PC-3 (cell line): ENCODE measurements around the gene FGGY. TPM values are rescaled to one million over a fixed set of nuclear protein-coding genes. Genes with fewer than 3 reads are reported as not detected.

Source experiments
- ATAC-seq: fragments of 200-7000 bp; cut with Tn5 transposase; 2 replicates; pipeline ENCODE4 v1.9.1; 2020; ENCODE audit warnings: mild to moderate bottlenecking, moderate library complexity
- BruUV-seq: library from RNA; stranded (reverse); fragments of 400-500 nt; replicated peaks from 2 replicates; lab custom pipeline; 2021; lab: Mats Ljungman, UMichigan
- CTCF ChIA-PET: fragments of 300-600 bp; sonication (Branson Sonifier 250); formaldehyde crosslinking; loops from one replicate; lab custom pipeline; 2022; ENCODE audit warnings: antibody characterized with exemption; lab: Charles Lee
- POLR2A ChIA-PET: fragments of 300-600 bp; sonication (Branson Sonifier 250); formaldehyde crosslinking; loops from one replicate; lab custom pipeline; 2022; ENCODE audit warnings: antibody characterized with exemption; ENCODE audit not compliant: unreplicated experiment; lab: Charles Lee
- DNase-seq: peaks from one replicate; pipeline ENCODE4 v3.0.0-alpha.2; 2015
- H2AFZ ChIP-seq: fragments of 300-600 bp; sonication (generic); 2 replicates; pipeline ENCODE4 v1.6.0; 2016; ENCODE audit warnings: antibody characterized with exemption, low read length
- H3F3A ChIP-seq: fragments of 300-600 bp; sonication (generic); one replicate; pipeline ENCODE4 v1.6.0; 2017; ENCODE audit warnings: antibody characterized with exemption, low read length, control low read depth, mild to moderate bottlenecking; ENCODE audit not compliant: unreplicated experiment
- H3K27ac ChIP-seq: fragments of 300-600 bp; sonication (generic); 2 replicates; pipeline ENCODE4 v1.5.1; 2016; ENCODE audit warnings: mild to moderate bottlenecking, low read length
- H3K27me3 ChIP-seq: fragments of 300-600 bp; sonication (generic); 2 replicates; pipeline ENCODE4 v1.6.1; 2016; ENCODE audit warnings: low read length, mixed read lengths
- H3K36me3 ChIP-seq: fragments of 300-600 bp; sonication (generic); 2 replicates; pipeline ENCODE4 v1.6.1; 2016; ENCODE audit warnings: low read depth, mixed run types, low read length, mixed read lengths
- H3K4me1 ChIP-seq: fragments of 300-600 bp; sonication (generic); 2 replicates; pipeline ENCODE4 v1.5.1; 2016; ENCODE audit warnings: low read length; ENCODE audit not compliant: insufficient read depth
- H3K4me2 ChIP-seq: fragments of 300-600 bp; sonication (generic); 2 replicates; pipeline ENCODE4 v1.6.0; 2016; ENCODE audit warnings: low read length
- H3K4me3 ChIP-seq: fragments of 300-600 bp; sonication (generic); 2 replicates; pipeline ENCODE4 v1.5.1; 2016; ENCODE audit warnings: mild to moderate bottlenecking, low read length, mixed read lengths
- H3K79me2 ChIP-seq: fragments of 300-600 bp; sonication (generic); 2 replicates; pipeline ENCODE4 v1.6.1; 2017; ENCODE audit warnings: low read length, mixed read lengths
- H3K9ac ChIP-seq: fragments of 300-600 bp; sonication (generic); 2 replicates; pipeline ENCODE4 v1.6.0; 2016; ENCODE audit warnings: mild to moderate bottlenecking, low read length
- H3K9me2 ChIP-seq: fragments of 300-600 bp; sonication (generic); replicated peaks from 2 replicates; pipeline ENCODE4 v1.6.1; 2016; ENCODE audit warnings: mixed run types, low read length, mixed read lengths
- H3K9me3 ChIP-seq: fragments of 300-600 bp; sonication (generic); 2 replicates; pipeline ENCODE4 v1.6.1; 2016; ENCODE audit warnings: low read length, mixed read lengths
- H4K20me1 ChIP-seq: fragments of 300-600 bp; sonication (generic); 2 replicates; pipeline ENCODE4 v1.6.1; 2016; ENCODE audit warnings: low read length, mixed read lengths
- CTCF ChIP-seq: fragments of 300-600 bp; sonication (generic); conservative IDR thresholded peaks from 2 replicates; pipeline ENCODE4 v1.5.1; 2017; ENCODE audit warnings: antibody characterized with exemption, low read depth, mild to moderate bottlenecking, low read length
- EZH2 ChIP-seq: fragments of 300-600 bp; sonication (generic); IDR thresholded peaks from one replicate; pipeline ENCODE4 v1.6.1; 2017; ENCODE audit warnings: antibody characterized with exemption, mild to moderate bottlenecking, low read length; ENCODE audit not compliant: unreplicated experiment
- EZH2phosphoT487 ChIP-seq: fragments of 300-600 bp; sonication (generic); IDR thresholded peaks from 2 replicates; pipeline ENCODE4 v1.6.1; 2018; ENCODE audit warnings: mild to moderate bottlenecking, antibody characterized with exemption, low read length, borderline replicate concordance
- intact Hi-C: fragments of 100-400 bp; cut with micrococcal nuclease; formaldehyde crosslinking; loops from 2 replicates; pipeline ENCODE4 v1.9.0; 2023
- total RNA-seq: library from RNA; depleted of rRNA; stranded (reverse); fragments of >200 nt; gene quantifications from 2 replicates; pipeline ENCODE4 v1.2.3, GENCODE V29; 2014

FGGY gene
- total RNA-seq, 1 experiment from 2014 or later, result 7.4 TPM

- Histone ChIP-seq H3K9me3 (no peaks in the 10 kb centered on the region), H3K9me2 (no peaks in the 10 kb centered on the region), H3K27ac (no peak overlapping the region), H3K4me3 (no peak overlapping the region), H3K79me2 (no peaks in the 10 kb centered on the region), H3K4me2 (no peak overlapping the region), H3F3A (no peaks in the 10 kb centered on the region), H3K9ac (no peak overlapping the region), H2AFZ (no peak overlapping the region), H3K27me3 (no peaks in the 10 kb centered on the region), H3K36me3 (no peaks in the 10 kb centered on the region), H4K20me1 (no peaks in the 10 kb centered on the region), H3K4me1 (no peaks in the 10 kb centered on the region)
- TF ChIP-seq CTCF, result no peak
- TF ChIP-seq EZH2phosphoT487, result no peak
- TF ChIP-seq EZH2, result no peak
- ChIA-PET CTCF (interaction anchor here (0.7 kb wide), 1 partner anchor 38 kb away, joined by 4 read pairs; no protein-coding TSS in a partner anchor), POLR2A (interaction anchor here (0.5 kb wide), 1 partner anchor 38 kb away, joined by 6 read pairs; no protein-coding TSS in a partner anchor)
- intact Hi-C loops, result no loop called here
- no peak for ATAC-seq
- no TSS peak for BruUV-seq
- no peak for DNase-seq
Observed at GRCh38 chr1:59393211-59394180, 96.6 kb downstream of the FGGY start.

GRCh38 chr1:59394706-59395425 is 98.0 kb downstream of the FGGY start:
- no TSS peak for BruUV-seq
- H3K27me3 ChIP-seq, result no peaks in the 10 kb centered on the region
- no peak overlapping the region for H3K27ac ChIP-seq
- no peaks in the 10 kb centered on the region for H3K36me3 ChIP-seq
- H3K4me2 ChIP-seq, result no peak overlapping the region
- ChIA-PET POLR2A (no interaction called here), CTCF (no interaction called here)
- no peaks in the 10 kb centered on the region for H3K79me2 ChIP-seq
- TF ChIP-seq CTCF (no peak), EZH2 (no peak), EZH2phosphoT487 (no peak)
- no peak overlapping the region for H2AFZ ChIP-seq
- ATAC-seq (no peak), DNase-seq (no peak)
- H3K9ac ChIP-seq, result no peak overlapping the region
- H3K9me3 ChIP-seq, result no peaks in the 10 kb centered on the region
- H4K20me1 ChIP-seq, result no peaks in the 10 kb centered on the region
- no peaks in the 10 kb centered on the region for H3K9me2 ChIP-seq
- no peaks in the 10 kb centered on the region for H3F3A ChIP-seq
- H3K4me1 ChIP-seq, result no peaks in the 10 kb centered on the region
- intact Hi-C loops, result no loop called here
- H3K4me3 ChIP-seq, result no peak overlapping the region
